SH-SY5Y (cell line): ENCODE results near the gene HOXA6.

ENCODE experiments used
- GATA2 ChIP-seq: IDR thresholded peaks from 2 replicates; pipeline ENCODE4 v1.6.1; 2011; ENCODE audit warnings: mild to moderate bottlenecking, low read depth, low read length
- GATA3 ChIP-seq: IDR thresholded peaks from 2 replicates; pipeline ENCODE4 v1.6.1; 2011; ENCODE audit warnings: low read depth, mild to moderate bottlenecking, low read length, moderate library complexity

DNA sequence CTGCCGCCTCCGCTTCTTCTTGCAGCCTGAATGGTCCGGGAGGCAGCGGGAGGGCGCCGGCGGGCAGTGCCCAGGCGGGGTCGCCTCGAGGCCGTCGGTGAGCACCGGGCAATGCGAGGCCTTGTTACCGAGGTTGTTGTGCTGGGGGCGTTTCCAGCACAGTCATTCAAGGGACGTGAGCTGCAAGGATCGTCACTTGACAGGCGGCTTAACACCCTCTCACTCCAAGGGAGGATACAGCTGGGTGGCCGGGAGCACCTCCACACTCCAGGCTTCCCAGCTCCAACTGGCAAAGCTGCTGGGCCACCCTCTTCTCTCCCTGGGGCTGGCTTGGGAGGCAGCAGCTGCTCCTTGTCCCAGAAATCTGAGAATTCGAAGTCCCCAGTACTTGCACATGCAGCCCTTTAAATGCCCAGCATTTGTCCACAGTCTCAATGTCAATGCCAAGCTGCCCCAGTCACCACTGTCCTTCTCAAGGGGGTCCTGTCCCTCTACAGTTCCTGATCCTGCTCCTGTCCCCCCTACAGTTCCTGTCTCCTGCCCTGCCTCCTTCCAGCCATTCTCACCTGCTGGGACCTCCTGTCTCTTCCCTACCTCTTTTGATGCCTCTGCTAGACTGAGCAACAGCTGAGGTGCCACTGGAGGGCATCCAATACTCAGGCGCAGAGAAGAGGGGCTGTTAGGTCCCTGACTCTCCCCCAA, 41.9 kb upstream of the HOXA6 start:
- TF ChIP-seq GATA2 (no peak), GATA3 (no peak)
